COR-L47 (cell line): ENCODE results near the gene NEDD9.

Experiments used
- DNase-seq: peaks from one replicate; lab custom pipeline; 2025; lab: John Stamatoyannopoulos, UW

Gene NEDD9

DNA sequence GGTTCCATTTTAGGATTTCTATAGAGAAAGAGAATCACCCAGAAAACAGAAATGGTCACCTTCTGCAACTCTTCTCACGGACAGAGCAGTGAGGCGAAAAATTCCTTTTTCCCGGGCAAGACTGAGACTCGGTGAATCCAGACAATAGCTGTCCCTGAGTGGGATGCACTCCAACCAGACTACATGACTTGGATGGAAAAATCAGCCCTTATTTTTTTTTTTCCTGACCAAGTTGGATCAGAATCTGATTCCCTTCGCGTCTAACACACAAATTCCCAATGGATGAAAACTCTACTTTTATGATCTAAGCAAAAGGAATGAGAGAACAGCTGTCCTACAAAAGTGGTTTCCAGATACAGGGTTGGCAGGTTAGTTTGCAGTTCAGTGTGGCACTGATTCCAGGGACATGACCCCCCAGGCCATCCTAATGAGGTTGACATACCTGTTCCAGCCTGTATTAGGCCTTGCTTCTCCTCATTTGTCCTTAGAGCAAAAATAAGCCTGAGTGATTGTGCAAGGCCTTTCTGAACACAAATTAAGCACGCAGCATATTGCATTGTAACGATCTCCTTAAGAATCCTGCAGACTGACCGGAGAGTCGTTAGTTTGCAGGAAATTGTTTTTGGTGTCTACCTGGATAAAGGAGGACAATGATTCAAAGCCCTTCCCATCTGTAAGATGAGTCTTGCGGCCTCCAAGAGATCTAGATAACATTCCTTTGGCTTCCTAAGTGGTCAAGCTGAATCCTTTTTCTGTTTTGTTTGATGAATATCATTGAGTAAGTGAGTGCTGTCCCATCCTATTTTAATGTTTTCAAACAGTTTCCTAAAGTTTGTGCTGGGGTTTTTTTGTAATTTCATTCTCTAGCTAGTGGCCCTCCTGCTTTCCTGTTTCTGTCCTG is 1.5 kb upstream of the NEDD9 start:
- no peak for DNase-seq

DNA sequence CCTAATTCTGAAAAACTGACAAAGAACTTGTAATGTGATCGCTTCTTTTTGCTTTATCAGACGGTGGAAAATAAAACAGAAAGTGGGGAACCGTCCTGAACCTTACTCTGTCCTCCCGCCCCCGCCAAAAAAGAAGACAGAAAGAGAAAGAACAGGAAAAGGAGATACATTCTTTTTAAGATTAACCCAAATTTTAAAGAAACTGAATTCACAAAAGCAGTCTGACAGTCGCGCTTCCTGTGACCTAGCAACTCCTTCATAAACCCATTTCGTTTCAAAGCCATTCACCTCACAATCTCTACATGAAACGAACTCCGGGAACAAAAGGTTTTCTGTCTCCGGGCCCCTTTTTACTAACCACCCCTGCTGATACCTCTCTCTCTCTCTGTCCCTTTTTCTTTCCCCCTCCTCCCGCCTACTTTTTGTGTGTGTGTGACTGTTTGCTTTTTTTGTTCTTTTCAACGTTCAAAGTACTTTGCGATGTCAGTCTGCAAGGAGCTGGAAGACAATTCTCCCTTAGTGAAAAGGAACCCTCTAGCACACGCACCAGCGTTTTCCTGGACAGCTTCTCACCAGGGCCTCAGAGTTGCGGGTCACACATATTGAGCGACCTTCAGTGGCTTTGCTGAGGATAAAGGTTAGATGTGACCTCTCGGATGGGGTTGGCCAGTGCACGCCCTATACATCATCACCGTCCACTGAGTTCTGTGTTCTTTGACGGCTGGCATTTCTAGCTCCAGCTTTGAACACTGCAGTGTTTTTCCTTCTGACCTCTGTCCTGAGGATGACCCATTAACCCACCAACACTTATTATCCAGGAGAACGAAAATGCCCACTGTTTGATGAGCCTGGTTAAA is 530 bp upstream of the NEDD9 start:
- DNase-seq: no peak

DNA sequence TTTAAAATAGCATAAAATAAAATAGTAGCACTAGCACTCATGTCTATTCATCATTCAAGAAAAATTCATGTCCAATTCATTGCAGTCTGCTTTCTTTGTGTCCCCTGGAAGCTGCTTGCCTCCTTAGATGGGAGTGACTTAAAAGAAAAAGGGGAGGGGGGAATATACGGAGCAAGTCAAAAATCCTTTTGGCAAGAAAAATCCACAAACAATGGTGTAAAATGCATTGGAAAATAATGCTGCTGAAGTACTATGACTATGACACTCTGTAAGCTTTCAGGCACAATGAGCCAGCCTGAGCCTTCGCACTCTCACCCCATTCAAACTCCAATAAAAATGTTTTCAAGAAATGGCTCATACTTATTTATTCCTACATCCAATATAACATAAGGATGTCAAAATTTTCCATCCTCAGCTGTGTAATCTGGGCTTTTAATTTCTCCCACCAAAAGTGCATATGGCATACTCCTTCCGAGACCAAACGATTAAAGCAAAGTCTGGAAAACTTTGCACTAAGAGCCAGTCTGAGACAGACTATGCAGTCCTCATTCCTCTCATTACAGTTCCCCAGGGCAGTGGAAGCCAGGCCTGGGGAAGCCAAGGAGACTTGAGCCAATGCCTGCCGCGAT is 790 bp downstream of the NEDD9 start:
- DNase-seq: no peak

DNA sequence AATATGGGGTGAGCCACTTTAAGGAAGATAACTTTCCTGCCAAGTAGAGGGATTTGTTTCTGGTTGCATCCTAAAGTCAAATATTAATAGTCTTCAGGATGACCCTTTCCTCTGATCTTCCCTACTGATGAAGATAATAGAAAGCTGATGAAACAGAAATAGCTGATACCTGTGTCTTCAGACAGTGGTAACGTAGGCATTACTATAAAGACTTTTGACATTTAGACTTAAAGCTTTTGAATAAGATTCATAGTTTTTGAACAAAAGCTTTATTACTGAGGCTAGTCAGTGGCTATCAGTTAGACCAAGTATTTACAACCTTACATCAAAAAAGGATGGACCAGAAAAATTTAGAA is 1.4 kb downstream of the NEDD9 start:
- no peak for DNase-seq

DNA sequence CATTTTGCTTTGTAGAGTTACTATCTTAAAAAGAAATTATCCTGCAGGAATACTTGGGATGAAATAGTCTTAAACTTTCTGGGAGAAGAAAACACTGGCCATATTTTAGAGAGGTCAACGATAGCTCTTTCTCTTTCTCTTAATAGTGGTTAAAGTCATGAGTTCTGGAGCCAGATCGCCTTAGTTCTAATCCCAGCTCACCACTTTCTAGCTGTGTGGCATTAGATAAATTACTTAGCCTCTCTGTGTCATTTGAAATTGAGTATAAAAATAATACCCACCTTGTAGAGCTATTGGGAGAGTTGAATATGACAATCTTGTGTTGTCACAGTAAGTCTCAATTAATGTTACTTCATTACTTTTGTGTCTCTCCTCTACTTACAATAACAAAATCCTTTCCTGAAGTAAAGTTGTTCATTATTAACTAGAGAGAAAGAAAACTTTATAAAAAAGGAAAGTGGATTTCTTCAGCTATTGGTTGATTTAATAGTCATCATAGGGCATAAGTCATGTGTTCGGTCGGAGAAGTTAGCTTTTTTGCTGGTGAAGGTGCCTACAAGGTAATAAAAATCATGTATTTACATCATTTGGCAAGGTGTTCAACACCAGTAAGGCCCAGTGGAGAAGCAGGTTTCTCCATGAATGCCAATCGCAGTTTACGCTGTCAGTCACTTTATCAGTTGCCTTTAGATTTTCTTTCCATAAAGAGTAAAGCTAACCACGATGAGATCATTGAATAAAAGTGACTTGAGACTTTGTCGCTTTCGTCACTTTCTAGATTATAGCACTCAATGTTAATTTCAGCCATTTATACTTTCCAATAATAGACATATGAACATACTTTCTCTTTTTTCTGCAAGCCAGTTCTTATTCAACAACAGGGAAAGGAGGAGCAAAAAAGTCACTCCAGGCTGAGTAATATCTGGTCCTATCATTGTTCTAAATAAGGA is 2.0 kb downstream of the NEDD9 start:
- DNase-seq: no peak

DNA sequence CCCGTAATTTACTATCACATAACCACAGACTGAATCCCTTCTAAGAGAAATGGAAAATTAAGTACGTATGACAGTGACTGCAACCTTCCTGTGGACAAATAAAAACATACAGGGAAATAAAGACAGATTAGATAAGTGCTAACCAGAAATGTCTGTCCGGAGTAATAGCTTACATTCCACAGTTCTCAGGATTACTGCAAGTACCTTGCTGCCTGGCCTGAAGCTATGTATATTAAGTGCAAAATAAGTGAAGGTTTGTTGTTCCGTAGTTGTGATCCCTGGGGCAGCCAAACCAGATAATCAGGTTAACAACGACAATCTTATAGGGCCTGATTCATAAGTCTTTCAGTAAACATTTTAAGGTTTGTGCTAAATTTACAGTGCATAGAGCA is 2.8 kb downstream of the NEDD9 start:
- DNase-seq: no peak

DNA sequence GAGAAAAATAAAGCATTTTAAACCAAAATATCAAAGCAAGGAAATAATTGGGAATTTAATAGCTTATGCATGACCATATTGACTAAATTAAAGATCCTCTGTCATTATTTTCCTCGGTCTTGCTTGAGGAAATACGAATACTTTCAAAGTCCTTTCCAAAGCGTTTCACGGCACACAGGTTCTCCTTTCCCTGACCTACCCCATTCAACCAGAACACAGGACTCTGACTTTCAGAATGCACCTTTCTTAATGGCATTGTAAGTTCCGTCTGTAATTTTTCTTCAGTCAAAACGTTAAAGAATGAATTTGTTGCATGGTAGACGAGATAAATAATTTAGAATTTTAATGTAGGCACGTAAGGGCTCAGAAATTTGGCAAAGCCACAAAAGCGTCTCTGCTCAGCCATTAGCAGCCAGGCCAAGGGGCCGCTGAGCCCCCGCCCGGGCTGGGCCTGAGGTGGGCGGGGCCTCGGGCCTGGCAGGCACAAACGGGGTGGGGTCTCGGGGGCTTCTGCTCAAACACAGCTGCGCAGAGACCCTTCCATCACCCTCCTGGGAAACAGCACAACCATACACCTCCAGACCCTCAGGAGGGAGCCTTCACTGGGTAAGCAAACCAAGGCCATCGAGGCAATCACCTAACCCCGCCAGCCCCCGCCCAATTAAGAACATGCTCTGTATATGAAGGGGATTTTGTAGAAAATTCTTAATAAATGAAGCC is 3.4 kb downstream of the NEDD9 start:
- no peak for DNase-seq

DNA sequence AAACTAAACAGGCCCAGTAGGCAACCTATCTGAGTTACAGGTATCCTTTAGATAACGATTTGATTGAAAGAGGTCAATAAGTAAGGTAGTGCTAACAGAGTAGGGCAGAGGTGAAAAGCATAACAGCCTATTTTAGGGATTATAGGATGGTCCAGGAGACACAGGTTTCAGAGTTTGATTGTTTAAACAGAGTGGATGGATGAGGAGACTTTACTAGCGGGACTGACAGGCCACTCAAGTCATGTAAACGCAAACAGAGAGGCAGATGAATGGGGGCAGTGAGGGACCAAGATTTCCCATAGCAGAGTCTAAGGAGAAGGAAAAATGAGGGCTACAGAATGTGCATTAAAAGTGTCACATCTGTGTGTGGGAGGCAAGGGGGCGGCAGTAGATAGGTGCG is 4.8 kb downstream of the NEDD9 start:
- DNase-seq: no peak

DNA sequence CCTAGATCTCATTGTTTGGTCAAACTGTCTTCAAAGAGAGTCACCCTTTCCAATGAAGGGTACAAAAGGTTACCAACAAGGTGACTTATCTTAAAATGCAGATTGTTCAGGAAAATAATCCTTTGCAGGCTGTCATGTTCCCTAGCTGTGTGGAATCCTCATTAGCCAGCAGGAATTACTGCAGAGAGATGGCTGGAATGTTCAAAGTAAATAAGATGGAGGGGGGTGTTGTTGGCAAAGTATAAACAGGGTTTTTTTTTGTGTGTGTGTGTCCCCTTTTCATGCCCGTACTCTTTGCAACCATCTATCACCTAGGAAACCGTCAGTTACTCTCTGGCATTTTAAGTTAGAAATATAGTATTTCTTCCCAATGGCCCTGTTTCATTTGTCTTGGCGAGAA is 6.5 kb downstream of the NEDD9 start:
- DNase-seq: no peak

DNA sequence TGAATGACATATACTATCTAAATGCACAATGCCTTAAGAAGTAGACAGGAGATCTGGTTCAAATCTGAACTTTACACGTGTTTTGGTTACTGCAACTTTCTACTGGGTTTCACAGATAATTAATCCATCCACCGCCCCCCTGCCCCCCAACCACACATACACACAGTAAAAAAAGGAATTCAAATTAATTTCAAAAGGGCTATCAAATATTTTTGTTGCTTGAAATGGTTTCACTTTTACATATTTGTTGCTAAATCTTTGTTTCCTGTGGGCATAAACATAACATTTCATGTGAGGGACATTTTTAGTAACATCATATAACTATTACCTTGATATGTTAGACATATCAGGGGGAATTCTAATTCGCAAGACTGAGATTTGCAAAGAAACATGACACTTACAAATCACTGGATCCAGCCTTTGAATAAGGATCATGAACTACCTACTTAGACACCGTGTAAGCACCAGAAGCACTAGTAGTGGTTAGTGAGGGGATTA is 7.5 kb downstream of the NEDD9 start:
- no peak for DNase-seq

DNA sequence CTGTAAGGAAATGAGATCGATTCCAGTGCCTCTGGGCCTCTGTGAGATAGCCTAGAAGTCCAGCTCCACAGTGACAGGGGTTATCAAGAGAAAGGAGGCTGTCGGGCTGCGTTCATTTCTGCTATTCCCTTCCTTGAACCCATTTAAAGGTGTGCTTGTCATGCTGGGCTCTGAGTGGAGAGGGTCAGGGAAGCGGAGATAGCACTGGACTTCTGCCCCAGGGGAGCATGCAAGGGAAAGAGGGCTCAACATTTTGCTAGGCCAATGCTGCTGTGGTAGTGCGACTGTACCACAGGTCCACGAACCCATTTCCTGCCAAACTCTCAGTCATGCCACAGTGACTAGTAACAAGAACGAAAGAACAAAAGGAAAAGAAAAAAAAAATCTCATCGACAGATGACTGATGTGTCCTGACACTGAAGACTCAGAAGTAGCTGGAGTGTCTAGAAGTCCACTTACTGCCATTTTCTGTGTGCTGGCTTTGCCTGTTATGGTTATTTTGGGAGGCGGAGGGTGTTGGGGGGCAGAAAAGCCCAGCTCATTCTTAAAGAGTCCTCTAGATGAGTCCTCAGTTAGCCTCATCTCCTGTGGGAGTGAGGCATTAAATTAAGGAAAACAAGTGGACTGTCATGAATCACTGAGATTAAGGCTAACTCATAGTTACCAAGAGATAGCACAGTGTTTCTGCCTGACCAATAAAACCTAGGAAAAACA is 8.1 kb downstream of the NEDD9 start:
- no peak for DNase-seq

DNA sequence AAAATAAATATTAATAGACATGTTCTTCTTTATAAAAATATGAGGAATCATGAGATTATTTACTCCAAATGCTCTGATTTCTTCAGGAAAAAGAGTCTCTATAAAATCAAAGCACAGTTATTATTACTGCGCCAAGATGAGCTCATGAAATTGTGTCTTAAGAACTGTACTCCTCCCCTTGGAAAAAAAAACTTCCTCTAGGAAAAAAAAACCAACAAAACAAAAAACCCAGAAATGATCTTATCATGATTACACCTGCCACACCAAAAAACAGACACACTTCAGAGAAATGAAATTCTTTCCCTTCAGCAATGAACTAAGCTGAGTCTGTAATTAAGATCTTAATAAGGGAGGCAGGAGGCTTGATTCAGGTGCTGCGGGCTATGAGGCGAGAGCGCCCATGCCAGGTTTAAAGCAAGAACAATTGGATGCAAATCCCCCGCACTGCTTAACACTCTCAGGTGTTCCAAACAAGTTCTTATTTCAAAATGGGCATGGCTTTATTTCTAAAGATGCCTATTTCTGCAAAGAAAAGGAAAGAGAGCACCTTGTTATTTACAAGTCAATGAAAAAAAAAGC is 9.1 kb downstream of the NEDD9 start:
- no peak for DNase-seq

DNA sequence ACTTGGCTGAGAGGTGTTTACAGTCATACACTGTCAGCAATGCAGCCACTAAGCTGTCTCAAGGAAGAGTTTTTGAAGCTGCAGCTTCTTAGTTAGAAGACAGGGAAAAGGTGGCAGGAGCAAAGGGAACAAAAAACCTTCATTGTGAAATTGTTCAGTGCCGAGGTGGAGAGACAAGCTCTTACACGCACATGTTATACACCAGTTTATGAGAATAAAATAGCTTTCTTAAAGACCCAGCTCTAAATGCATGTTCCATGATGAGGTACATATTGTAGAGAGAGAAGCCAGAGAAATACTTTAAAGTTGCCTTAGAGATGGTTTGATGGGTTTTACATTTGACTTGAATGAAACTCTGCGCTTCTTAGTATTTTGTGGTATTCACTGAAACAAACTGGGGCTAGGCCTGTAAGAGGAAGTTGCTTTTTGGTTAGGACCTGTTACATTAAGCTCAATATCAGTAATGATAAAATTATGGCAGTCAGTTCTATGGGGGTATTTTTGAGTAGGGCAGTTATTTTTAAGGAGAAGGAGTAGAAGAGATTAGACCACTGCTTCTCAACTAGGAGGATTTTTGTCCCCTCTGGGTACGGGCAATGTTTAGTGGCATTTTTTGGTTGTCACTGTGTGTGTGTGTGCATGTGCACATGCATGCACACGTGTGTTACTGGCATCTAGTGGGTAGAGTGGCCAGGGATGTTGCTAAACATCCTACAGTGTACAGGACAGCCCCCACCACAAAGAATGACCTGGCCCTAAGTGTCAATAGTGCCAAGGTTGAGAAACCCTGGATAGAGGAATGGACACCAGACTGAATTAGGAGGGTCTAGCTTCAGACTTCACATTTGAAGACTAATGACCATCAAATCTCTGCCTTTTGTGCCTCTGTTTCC is 9.8 kb downstream of the NEDD9 start:
- no peak for DNase-seq

DNA sequence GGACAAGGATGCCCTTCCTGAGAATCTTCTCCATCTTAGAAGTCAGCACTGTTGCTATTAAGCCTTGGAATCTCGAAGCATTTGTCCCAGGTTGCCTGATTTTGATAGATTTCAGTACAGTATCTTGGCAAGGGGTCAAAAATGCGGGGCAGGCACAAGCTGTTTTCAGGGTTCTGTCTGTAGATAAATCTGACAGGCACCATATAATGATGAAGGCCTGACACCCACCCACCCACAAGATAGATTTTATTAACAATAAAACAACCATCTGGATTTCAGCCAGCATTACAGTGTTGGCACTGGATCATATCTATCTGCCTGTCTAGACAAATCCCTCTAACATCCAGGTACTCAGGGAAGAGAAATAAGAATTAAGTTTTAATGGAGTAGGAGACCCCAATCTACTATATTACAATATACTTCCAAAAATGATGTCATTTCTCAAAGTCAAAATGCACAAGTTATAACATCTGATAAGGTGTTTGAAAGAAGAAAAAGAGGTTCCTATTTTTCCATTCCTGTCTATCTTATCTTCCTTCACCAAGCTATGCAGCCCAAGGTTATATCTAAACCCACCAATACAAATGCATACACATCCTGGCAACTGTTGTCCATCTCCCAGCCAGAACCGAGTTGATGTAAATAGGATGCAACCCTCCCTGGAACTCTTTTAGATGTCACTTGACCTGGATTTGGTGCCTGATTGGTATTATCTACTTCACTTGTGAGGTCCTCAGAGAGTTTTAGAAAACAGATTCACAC is 10.7 kb downstream of the NEDD9 start:
- no peak for DNase-seq

DNA sequence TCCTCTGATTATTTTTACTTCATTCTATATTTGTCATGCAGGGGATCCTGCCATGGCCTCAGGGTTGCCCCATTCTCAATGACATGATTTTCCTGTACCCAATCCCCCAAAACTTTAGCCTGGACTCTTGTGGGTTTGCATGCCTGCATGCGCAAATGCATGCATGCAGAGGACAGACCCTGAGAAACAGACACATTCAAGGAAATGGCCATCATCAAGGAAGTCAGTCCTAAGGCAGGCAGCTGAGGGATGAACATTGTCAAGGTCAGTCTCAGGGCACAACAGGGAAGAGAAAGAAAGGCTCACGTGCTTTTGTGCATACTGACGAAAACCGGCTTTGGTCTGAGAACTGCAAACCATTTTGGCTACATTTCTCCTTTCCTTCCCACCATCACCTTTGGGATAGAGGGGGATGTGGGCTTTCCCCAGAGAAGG is 13.1 kb downstream of the NEDD9 start:
- DNase-seq: no peak

DNA sequence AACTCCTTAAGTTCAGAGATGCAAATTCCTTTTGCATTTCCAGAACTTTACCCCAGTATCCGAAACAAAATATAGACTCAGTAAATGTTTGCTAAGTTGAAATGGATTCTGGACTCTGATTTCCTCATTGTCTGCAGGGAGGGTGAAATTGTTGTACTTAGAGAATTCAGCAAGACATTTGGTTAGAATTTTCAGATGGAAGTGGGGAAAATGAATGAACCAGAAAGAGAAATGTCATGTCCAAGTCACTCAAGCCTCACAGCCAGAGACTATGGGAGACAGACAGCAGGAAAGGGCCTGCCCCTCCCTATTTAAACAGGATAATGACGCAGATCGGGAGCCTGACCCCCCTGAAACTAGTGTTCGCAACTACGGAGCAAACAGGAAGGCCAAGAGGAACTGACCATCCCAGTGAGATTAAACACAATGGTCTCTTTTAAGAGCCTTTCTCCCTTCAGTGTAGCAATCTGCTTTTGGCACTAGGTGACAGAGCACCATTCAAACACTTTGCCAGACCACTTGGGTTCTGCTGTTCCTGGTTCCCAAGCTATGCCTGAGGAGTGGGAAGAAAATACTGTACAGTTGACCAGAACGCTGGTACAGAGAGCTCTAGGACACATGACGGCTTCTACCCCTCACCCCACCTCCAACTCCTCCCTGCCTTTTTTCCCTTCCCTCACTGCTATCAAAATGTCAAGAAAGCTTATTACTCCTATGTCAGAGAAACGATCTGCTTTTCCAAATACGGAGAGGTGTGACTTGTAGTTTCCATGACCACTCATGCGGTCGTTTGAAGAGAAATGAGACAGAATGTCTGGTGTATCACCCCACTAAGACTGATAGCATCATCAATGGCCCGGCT is 13.7 kb downstream of the NEDD9 start:
- no peak for DNase-seq

DNA sequence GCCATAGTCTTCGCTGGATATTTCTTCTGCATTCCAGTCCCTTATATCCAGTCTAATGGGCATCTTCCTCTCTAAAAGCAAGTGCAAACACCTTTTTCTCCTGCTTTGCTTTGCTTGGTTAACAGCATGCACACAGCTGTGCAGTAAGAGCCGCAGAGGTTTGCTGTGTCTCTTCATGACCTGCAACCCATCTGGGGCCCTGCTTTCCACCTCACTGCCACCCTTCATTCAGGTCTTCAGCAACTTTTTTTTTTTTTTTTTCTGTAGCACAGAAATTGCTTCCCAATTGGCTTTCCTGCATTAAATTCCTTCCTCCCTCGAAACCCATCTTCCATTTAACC is 14.4 kb downstream of the NEDD9 start:
- no peak for DNase-seq
